ENCODE results near the gene FAXDC2. TPM values are rescaled to one million over a fixed set of nuclear protein-coding genes. Genes with fewer than 3 reads are reported as not detected.

The FAXDC2 gene
- total RNA-seq: 17.4 and 20.8 TPM in 2 replicates

GRCh38 chr5:154850255-154851062 is at the start of gene FAXDC2:
FAXDC2 (minus strand) TSS chr5:154850603; CDS start chr5:154838178, 12,425 bp downstream.

GRCh38 chr5:154858297-154858971 is 8.0 kb upstream of the FAXDC2 start, which contains the start of gene CNOT8:
CNOT8 (plus strand) TSS chr5:154858627; CDS start chr5:154863279, 4,652 bp downstream.

Other genes starting within 250 kb of the FAXDC2 start
- gene LARP1, start 95.2 kb downstream of the FAXDC2 start, total RNA-seq: 92.9 and 96.1 TPM in 2 replicates
- gene CNOT8, start 8.0 kb upstream of the FAXDC2 start, total RNA-seq: 31.6 and 48.1 TPM in 2 replicates
- 12.2 and 20.9 TPM in 2 replicates for gene GEMIN5, start 87.6 kb upstream of the FAXDC2 start, total RNA-seq
- 26.7 and 35.9 TPM in 2 replicates for gene MRPL22, start 90.5 kb upstream of the FAXDC2 start, total RNA-seq
- not detected in 2 replicates for gene KIF4B, start 163.2 kb upstream of the FAXDC2 start, total RNA-seq